ENCODE measurements around the gene MRPL54. TPM values are rescaled to one million over a fixed set of nuclear protein-coding genes. Genes with fewer than 3 reads are reported as not detected.
"Not testable (repeated sequence)": the region's sequence is repeated elsewhere in the genome, so short reads cannot be mapped to it uniquely, and the experiment has no call there.

MRPL54 gene
- total and polyA plus RNA-seq, 2 experiments from 2014 or later: 29.7 to 89.9 TPM

GRCh38 chr19:3757705-3758104 lies 4.8 kb upstream of the MRPL54 start:
- peaks cover 14% of the 10 kb centered on the region; the same call in 1 of the 2 replicates for H3K79me2 ChIP-seq (replicated peaks; ENCODE audit: insufficient read depth)

GRCh38 chr19:3758297-3758696 lies 4.2 kb upstream of the MRPL54 start:
- not testable (repeated sequence) for H4K20me1 ChIP-seq (replicated peaks; ENCODE audit: insufficient read depth); H2AFZ ChIP-seq; H3K27me3 ChIP-seq (ENCODE audit: insufficient read depth); H3K9me2 ChIP-seq (ENCODE audit: insufficient read depth); H3K4me2 ChIP-seq; H3K9me3 Mint-ChIP-seq; ATAC-seq; H3K27ac Mint-ChIP-seq; DNase-seq (ENCODE audit: low spot score); H3K4me1 ChIP-seq (ENCODE audit: insufficient read depth); H3F3A ChIP-seq (replicated peaks; ENCODE audit: low read depth); H3K36me3 ChIP-seq (ENCODE audit: insufficient read depth); H3K4me1 Mint-ChIP-seq; H3K4me3 Mint-ChIP-seq; H3K27ac ChIP-seq (ENCODE audit: low read depth); H3K4me3 ChIP-seq; H3K36me3 Mint-ChIP-seq (ENCODE audit: low read depth)
- H3K27me3 Mint-ChIP-seq (ENCODE audit: insufficient read depth, low read depth, poor library complexity): peaks cover 11% of the 10 kb centered on the region
- peaks cover 16% of the 10 kb centered on the region for H3K79me2 ChIP-seq (replicated peaks; ENCODE audit: insufficient read depth)

More at GRCh38 chr19:3757705-3758104, 4.8 kb upstream of the MRPL54 start:
- H3K36me3 ChIP-seq (ENCODE audit: insufficient read depth); H3K9me2 ChIP-seq (ENCODE audit: insufficient read depth); H3K4me3 ChIP-seq; H4K20me1 ChIP-seq (replicated peaks; ENCODE audit: insufficient read depth); H3F3A ChIP-seq (replicated peaks; ENCODE audit: low read depth); H3K27ac Mint-ChIP-seq; H3K4me1 Mint-ChIP-seq; H3K4me1 ChIP-seq (ENCODE audit: insufficient read depth); H3K4me3 Mint-ChIP-seq; DNase-seq (ENCODE audit: low spot score); H3K9me3 Mint-ChIP-seq; H3K27ac ChIP-seq (ENCODE audit: low read depth); H3K27me3 Mint-ChIP-seq (ENCODE audit: insufficient read depth, low read depth, poor library complexity); H3K27me3 ChIP-seq (ENCODE audit: insufficient read depth); ATAC-seq; H2AFZ ChIP-seq; H3K36me3 Mint-ChIP-seq (ENCODE audit: low read depth); H3K4me2 ChIP-seq: not testable (repeated sequence)

- TF ChIP-seq NANOG (IDR thresholded peaks at IDR 0.05; ENCODE audit: borderline replicate concordance) (no peak), ZNF331 (CRISPR knock-in tag; IDR thresholded peaks at IDR 0.05; ENCODE audit: low read depth) (no peak), ETS1 (IDR thresholded peaks at IDR 0.05) (no peak), JUNB (IDR thresholded peaks at IDR 0.05; ENCODE audit: unreplicated experiment) (no peak), EZH2phosphoT487 (IDR thresholded peaks at IDR 0.05; ENCODE audit: unreplicated experiment) (no peak), EZH2 (IDR thresholded peaks at IDR 0.05; ENCODE audit: low read depth, unreplicated experiment) (no peak), CREB1 (CRISPR knock-in tag; IDR thresholded peaks at IDR 0.05; ENCODE audit: low read depth) (no peak), REST (IDR thresholded peaks at IDR 0.05; ENCODE audit: unreplicated experiment) (no peak), STAT1 (IDR thresholded peaks at IDR 0.05; ENCODE audit: unreplicated experiment) (no peak)
- Histone ChIP-seq H3K27ac (ENCODE audit: low read depth) (no peak overlapping the region), H3K36me3 (ENCODE audit: insufficient read depth) (no peaks in the 10 kb centered on the region), H3K79me2 (replicated peaks; ENCODE audit: insufficient read depth) (peaks cover 22% of the 10 kb centered on the region), H4K20me1 (replicated peaks; ENCODE audit: insufficient read depth) (no peaks in the 10 kb centered on the region), H3K4me2 (no peak overlapping the region), H3K4me3 (no peak overlapping the region), H3K9me2 (ENCODE audit: insufficient read depth) (no peaks in the 10 kb centered on the region; the same call in 1 of the 2 replicates), H2AFZ (no peak overlapping the region), H3K4me1 (ENCODE audit: insufficient read depth) (peaks cover 3% of the 10 kb centered on the region), H3F3A (replicated peaks; ENCODE audit: low read depth) (no peaks in the 10 kb centered on the region), H3K27me3 (ENCODE audit: insufficient read depth) (no peaks in the 10 kb centered on the region)
- Mint-ChIP-seq H3K27me3 (ENCODE audit: insufficient read depth, low read depth, poor library complexity) (peaks cover 11% of the 10 kb centered on the region), H3K36me3 (ENCODE audit: low read depth) (peaks cover 7% of the 10 kb centered on the region; the same call in 1 of the 3 replicates), H3K9me3 (peaks cover 2% of the 10 kb centered on the region; the same call in 1 of the 3 replicates), H3K4me3 (peak overlapping the region; percentile 90; the same call in 2 of the 3 replicates), H3K4me1 (peaks cover 4% of the 10 kb centered on the region), H3K27ac (no peak overlapping the region)
- DNase-seq (ENCODE audit: low spot score) (no peak), ATAC-seq (no peak)
These were observed 2.8 kb upstream of the MRPL54 start for GRCh38 chr19:3759482-3760254.
